Measurements from ENCODE around the gene PDZRN3. TPM values are rescaled to one million over a fixed set of nuclear protein-coding genes. Genes with fewer than 3 reads are reported as not detected.

PDZRN3 gene
- total and polyA plus RNA-seq, 2 donors (not counting 3 experiments of a cell fraction or from before 2014, with no cell fraction given) = not detected

GRCh38 chr3:73405000-73405399 is 219.7 kb downstream of the PDZRN3 start:
- H3K27me3 ChIP-seq (ENCODE audit: control insufficient read depth in 2 of 2, insufficient read depth in 2 of 2, low read length in 2 of 2) = no peaks in the 10 kb centered on the region
- no peaks in the 10 kb centered on the region for H3K79me2 ChIP-seq (ENCODE audit: control insufficient read depth, insufficient read depth, low read length)
- BruUV-seq (replicated peaks) = no TSS peak
- dilution Hi-C loops (cut with MboI; ENCODE audit: extremely low pct_ligation_motif_present, low sequenced_read_pairs) (no loop called here), intact Hi-C loops (cut with micrococcal nuclease) (no loop called here)
- H4K20me1 ChIP-seq (replicated peaks; ENCODE audit: control insufficient read depth, extremely low read depth, insufficient read depth, low read length) = no peaks in the 10 kb centered on the region
- DNase-seq (ENCODE audit: low read depth, low spot score) = no peak
- FAIRE-seq = no peak
- H3K9ac ChIP-seq (replicated peaks; ENCODE audit: extremely low read depth, insufficient read depth, low read length) = no peak overlapping the region
- no peaks in the 10 kb centered on the region for H3K9me3 ChIP-seq (replicated peaks; ENCODE audit: control insufficient read depth, insufficient read depth, low read length)
- no peak overlapping the region for H3K4me2 ChIP-seq (ENCODE audit: insufficient read depth, low read length)
- H3K9me1 ChIP-seq (replicated peaks; ENCODE audit: control insufficient read depth, extremely low read depth, insufficient read depth, low read length) = no peaks in the 10 kb centered on the region
- no peak overlapping the region for H3K27ac ChIP-seq (ENCODE audit: insufficient read depth, low read depth, low read length)
- no peaks in the 10 kb centered on the region for H3K4me1 ChIP-seq (ENCODE audit: control insufficient read depth, extremely low read depth, insufficient read depth, low read length)
- POLR2A ChIA-PET = no interaction called here
- CTCF ChIA-PET = no interaction called here
- no peaks in the 10 kb centered on the region for H3K36me3 ChIP-seq (ENCODE audit: control insufficient read depth in 2 of 2, extremely low read depth in 1 of 2, insufficient read depth in 2 of 2, low read length in 2 of 2)
- no peak overlapping the region for H2AFZ ChIP-seq (ENCODE audit: low read depth, low read length)
- no peak overlapping the region for H3K4me3 ChIP-seq (replicated peaks in 1 of 3; ENCODE audit: insufficient read depth in 1 of 3, low read depth in 1 of 3, low read length in 3 of 3)
- TF ChIP-seq MYC (IDR thresholded peaks at IDR 0.05; ENCODE audit: low read depth, low read length) (no peak), EZH2 (IDR thresholded peaks at IDR 0.05; ENCODE audit: borderline replicate concordance, low read depth, low read length, severe bottlenecking) (no peak), FOS (IDR thresholded peaks at IDR 0.05; ENCODE audit: borderline replicate concordance, insufficient read depth, low read length) (no peak), MAX (IDR thresholded peaks at IDR 0.05; ENCODE audit: insufficient read depth, insufficient read length) (no peak), CTCF (IDR thresholded peaks at IDR 0.05; ENCODE audit: extremely low read depth in 1 of 2, insufficient read depth in 1 of 2, low read depth in 1 of 2, low read length in 2 of 2) (no peak), POLR2AphosphoS5 (IDR thresholded peaks at IDR 0.05; ENCODE audit: insufficient read depth, low read depth, low read length) (no peak), POLR2A (IDR thresholded peaks at IDR 0.05; ENCODE audit: low read depth, low read length) (no peak), JUN (IDR thresholded peaks at IDR 0.05; ENCODE audit: borderline replicate concordance, insufficient read depth, insufficient read length, low read depth) (no peak), GATA2 (IDR thresholded peaks at IDR 0.05; ENCODE audit: insufficient read depth, insufficient read length, low read depth, low read length) (no peak)
